ENCODE measurements around the gene FBN1. TPM values are rescaled to one million over a fixed set of nuclear protein-coding genes. Genes with fewer than 3 reads are reported as not detected.

FBN1 gene
- total RNA-seq, 1 donor from 2014 or later = 78.8 TPM

DNA sequence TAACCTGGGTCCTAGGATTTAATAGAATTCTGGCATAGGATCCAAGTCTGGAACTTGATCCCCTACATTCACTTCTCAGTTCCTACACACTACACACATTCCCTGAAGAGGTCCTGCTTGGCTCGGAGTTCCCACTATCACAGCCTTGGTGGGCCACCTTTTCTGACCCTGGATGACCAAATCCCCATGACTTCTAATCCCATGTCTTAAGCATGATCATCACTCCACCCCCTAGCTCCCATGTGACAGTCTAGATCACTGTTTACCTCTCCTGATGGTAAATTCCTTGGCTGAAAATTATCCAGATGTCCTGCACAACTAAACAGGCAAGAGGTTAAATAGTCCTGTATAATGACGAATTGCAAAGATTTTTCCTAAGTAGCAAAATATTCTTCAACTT is 274.0 kb downstream of the FBN1 start:
- Histone ChIP-seq H3K27ac (no peak overlapping the region), H3K4me3 (no peak overlapping the region), H3K4me1 (no peaks in the 10 kb centered on the region), H3K4me2 (no peak overlapping the region), H3K9me3 (ENCODE audit: low read depth) (no peaks in the 10 kb centered on the region), H3K9ac (no peak overlapping the region), H2AFZ (replicated peaks) (no peak overlapping the region), H3F3A (ENCODE audit: low read depth) (no peaks in the 10 kb centered on the region), H4K20me1 (ENCODE audit: low read depth) (no peaks in the 10 kb centered on the region), H3K79me2 (ENCODE audit: low read depth) (no peaks in the 10 kb centered on the region), H3K36me3 (no peaks in the 10 kb centered on the region), H3K27me3 (no peaks in the 10 kb centered on the region)
- peaks cover 15% of the 10 kb centered on the region for H3K27me3 Mint-ChIP-seq (ENCODE audit: insufficient read depth, low read depth)
- no peaks in the 10 kb centered on the region for H3K36me3 Mint-ChIP-seq
- no peak overlapping the region for H3K27ac Mint-ChIP-seq
- H3K4me3 Mint-ChIP-seq = no peak overlapping the region
- no peak for DNase-seq (ENCODE audit: low spot score)
- H3K9me3 Mint-ChIP-seq = peaks cover 6% of the 10 kb centered on the region
- H3K4me1 Mint-ChIP-seq = no peaks in the 10 kb centered on the region
- no peak for TF ChIP-seq EZH2 (IDR thresholded peaks at IDR 0.05)
- TF ChIP-seq, protein P1, sequence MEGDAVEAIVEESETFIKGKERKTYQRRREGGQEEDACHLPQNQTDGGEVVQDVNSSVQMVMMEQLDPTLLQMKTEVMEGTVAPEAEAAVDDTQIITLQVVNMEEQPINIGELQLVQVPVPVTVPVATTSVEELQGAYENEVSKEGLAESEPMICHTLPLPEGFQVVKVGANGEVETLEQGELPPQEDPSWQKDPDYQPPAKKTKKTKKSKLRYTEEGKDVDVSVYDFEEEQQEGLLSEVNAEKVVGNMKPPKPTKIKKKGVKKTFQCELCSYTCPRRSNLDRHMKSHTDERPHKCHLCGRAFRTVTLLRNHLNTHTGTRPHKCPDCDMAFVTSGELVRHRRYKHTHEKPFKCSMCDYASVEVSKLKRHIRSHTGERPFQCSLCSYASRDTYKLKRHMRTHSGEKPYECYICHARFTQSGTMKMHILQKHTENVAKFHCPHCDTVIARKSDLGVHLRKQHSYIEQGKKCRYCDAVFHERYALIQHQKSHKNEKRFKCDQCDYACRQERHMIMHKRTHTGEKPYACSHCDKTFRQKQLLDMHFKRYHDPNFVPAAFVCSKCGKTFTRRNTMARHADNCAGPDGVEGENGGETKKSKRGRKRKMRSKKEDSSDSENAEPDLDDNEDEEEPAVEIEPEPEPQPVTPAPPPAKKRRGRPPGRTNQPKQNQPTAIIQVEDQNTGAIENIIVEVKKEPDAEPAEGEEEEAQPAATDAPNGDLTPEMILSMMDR (IDR thresholded peaks at IDR 0.05) = no peak
- no peak for TF ChIP-seq EZH2phosphoT487 (IDR thresholded peaks at IDR 0.05)

DNA sequence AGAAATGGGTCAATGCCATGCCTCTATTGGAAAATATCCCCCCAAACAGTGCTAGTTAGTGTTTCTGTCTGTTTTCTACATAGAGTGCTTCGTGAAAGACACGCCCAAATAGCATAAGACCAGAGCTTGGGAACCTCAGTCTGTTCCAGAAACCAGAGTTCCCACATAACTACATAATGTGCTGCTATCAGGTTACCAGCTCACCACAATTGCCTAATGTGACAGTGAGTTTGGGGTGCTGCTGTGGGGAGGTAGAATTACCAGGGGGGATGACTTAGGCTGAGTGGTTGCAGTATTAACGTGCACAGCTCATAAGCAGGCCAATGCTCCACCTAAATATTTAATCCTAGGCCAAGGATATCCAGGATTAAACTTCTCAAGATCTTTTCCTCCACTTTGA is 275.0 kb downstream of the FBN1 start:
- no peaks in the 10 kb centered on the region for H3K9me3 ChIP-seq (ENCODE audit: low read depth)
- Mint-ChIP-seq H3K36me3 (no peaks in the 10 kb centered on the region), H3K9me3 (no peaks in the 10 kb centered on the region), H3K4me3 (no peak overlapping the region), H3K4me1 (no peaks in the 10 kb centered on the region), H3K27me3 (ENCODE audit: insufficient read depth, low read depth) (peaks cover 15% of the 10 kb centered on the region), H3K27ac (no peak overlapping the region)
- no peaks in the 10 kb centered on the region for H3K4me1 ChIP-seq
- no peaks in the 10 kb centered on the region for H3K36me3 ChIP-seq
- TF ChIP-seq EZH2 (IDR thresholded peaks at IDR 0.05) = no peak
- no peak for TF ChIP-seq EZH2phosphoT487 (IDR thresholded peaks at IDR 0.05)
- TF ChIP-seq, protein P1 (IDR thresholded peaks at IDR 0.05) = no peak
- H3K27ac ChIP-seq = no peak overlapping the region
- H3K4me3 ChIP-seq = no peak overlapping the region
- H3K79me2 ChIP-seq (ENCODE audit: low read depth) = no peaks in the 10 kb centered on the region
- H3K9ac ChIP-seq = no peak overlapping the region
- DNase-seq (ENCODE audit: low spot score) = no peak
- H4K20me1 ChIP-seq (ENCODE audit: low read depth) = no peaks in the 10 kb centered on the region
- no peak overlapping the region for H2AFZ ChIP-seq (replicated peaks)
- no peaks in the 10 kb centered on the region for H3K27me3 ChIP-seq
- no peak overlapping the region for H3K4me2 ChIP-seq
- H3F3A ChIP-seq (ENCODE audit: low read depth) = no peaks in the 10 kb centered on the region

DNA sequence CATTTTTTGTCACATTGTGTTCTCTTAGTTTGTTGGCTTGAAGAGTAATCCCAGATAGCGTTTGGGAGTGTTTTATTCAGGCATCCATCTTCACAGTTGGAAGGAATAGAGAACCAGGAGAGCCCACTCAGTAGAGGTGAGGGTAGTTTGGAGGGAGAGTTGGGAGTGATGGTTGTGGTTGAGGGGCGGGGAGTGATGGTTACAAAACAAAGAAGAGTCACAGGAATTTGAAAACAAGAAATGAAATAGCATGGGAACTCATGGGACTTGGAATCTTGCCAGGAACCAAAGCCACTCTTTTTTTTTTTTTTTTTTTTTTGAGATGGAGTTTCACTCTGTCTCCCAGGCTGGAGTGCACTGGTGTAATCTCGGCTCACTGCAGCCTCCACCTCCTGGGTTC is 278.0 kb downstream of the FBN1 start:
- Histone ChIP-seq H3K9me3 (ENCODE audit: low read depth) (no peaks in the 10 kb centered on the region), H2AFZ (replicated peaks) (no peak overlapping the region), H3K79me2 (ENCODE audit: low read depth) (no peaks in the 10 kb centered on the region), H3K27me3 (no peaks in the 10 kb centered on the region), H4K20me1 (ENCODE audit: low read depth) (no peaks in the 10 kb centered on the region), H3K9ac (no peak overlapping the region), H3K4me3 (no peak overlapping the region), H3K4me1 (no peaks in the 10 kb centered on the region), H3K4me2 (no peak overlapping the region), H3F3A (ENCODE audit: low read depth) (no peaks in the 10 kb centered on the region), H3K36me3 (no peaks in the 10 kb centered on the region), H3K27ac (no peak overlapping the region)
- Mint-ChIP-seq H3K9me3 (no peaks in the 10 kb centered on the region), H3K27me3 (ENCODE audit: insufficient read depth, low read depth) (peaks cover 8% of the 10 kb centered on the region), H3K4me3 (no peak overlapping the region), H3K27ac (no peak overlapping the region), H3K36me3 (no peaks in the 10 kb centered on the region), H3K4me1 (no peaks in the 10 kb centered on the region)
- TF ChIP-seq EZH2phosphoT487 (IDR thresholded peaks at IDR 0.05) (no peak), EZH2 (IDR thresholded peaks at IDR 0.05) (no peak)
- TF ChIP-seq, protein P1 (IDR thresholded peaks at IDR 0.05) = no peak
- DNase-seq (ENCODE audit: low spot score) = no peak

All from neural progenitor cell (in vitro differentiated cells).